ENCODE results near the gene CARS1.
A peak's percentile ranks its signal among the peaks of the same experiment; 100 is the strongest.

CARS1 gene

DNA sequence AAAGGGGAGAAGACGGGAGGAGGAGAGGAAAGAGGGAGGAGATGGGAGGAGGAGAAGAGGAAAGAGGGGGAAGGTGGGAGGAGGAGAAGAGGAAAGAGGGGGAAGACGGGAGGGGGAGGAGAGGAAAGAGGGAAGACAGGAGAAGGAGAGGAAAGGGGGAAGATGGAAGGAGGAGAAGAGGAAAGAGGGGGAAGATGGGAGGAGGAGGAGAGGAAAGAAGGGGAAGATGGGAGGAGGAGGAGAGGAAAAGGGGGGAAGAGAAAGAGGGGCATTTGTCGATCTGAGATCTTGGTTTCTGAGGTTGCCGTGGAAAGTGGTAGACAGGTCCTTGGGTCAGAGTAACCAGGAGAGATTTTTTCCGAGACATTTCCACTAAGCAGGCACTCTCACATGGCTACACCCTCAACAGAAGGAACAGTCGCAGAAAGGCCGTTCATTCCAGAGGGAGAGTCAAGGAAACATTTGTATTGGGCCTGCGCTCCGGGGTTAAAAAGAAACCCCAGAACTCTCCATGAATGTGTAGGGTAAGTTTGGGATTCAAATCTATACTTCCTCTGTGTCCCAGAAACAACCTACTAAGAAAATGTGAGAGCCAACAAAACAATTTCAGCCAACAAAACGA lies 39.8 kb upstream of the CARS1 start:
- Histone ChIP-seq H3K9ac (ENCODE audit: low read length in 5 of 5) (no peak overlapping the region), H3K27me3 (ENCODE audit: control insufficient read depth in 5 of 5, insufficient read depth in 4 of 5, low read length in 5 of 5) (no peaks in the 10 kb centered on the region), H3K27ac (ENCODE audit: low read depth, low read length) (peak overlapping the region; percentile 88), H3K4me1 (ENCODE audit: control insufficient read depth in 5 of 5, insufficient read depth in 5 of 5, low read length in 5 of 5) (peaks cover 3 to 66% (median 40%) of the 10 kb centered on the region in 5 donors), H3K36me3 (ENCODE audit: control insufficient read depth in 5 of 5, insufficient read depth in 5 of 5, low read length in 5 of 5) (peaks cover 9 to 47% (median 32%) of the 10 kb centered on the region in 5 donors), H3K4me3 (ENCODE audit: low read depth in 1 of 5, low read length in 5 of 5) (no peak overlapping the region), H3K9me3 (ENCODE audit: control insufficient read depth in 5 of 5, low read length in 5 of 5) (no peaks in the 10 kb centered on the region)

DNA sequence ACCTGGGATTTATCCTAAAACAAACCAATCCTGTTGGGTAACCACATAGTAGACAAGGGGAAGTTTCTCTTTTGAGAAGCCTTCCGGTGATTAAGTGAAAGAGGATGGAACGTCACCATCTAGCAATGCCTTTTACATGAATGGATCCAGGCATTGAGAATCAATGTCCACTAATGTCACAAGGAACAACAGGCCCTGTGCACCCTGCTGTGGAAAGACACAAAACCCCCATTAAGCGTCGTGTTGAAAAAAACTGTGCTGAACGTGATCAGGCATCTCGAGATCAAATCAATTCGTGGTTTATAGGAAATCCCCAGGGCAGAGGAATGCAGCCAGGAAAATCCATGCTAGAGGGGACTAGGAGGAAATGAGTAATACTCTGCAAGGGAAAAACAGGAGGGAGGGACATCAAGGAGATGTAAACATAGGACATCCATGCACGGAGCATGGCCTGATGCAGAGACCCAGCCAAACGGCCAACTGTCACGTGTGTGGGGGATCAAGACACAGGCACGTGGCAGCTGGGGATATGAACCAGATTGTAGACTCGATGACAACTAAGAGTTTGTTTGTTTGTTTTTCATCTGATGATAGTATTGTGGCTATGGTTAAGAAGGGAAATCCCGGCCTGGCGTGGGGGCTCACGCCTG lies 38.6 kb upstream of the CARS1 start:
- Histone ChIP-seq H3K27ac (ENCODE audit: low read depth, low read length) (peak overlapping the region; percentile 88), H3K36me3 (ENCODE audit: control insufficient read depth in 5 of 5, insufficient read depth in 5 of 5, low read length in 5 of 5) (peaks cover 9 to 46% (median 30%) of the 10 kb centered on the region in 5 donors), H3K9ac (ENCODE audit: low read length in 5 of 5) (no peak overlapping the region), H3K4me3 (ENCODE audit: low read depth in 1 of 5, low read length in 5 of 5) (no peak overlapping the region), H3K9me3 (ENCODE audit: control insufficient read depth in 5 of 5, low read length in 5 of 5) (no peaks in the 10 kb centered on the region), H3K27me3 (ENCODE audit: control insufficient read depth in 5 of 5, insufficient read depth in 4 of 5, low read length in 5 of 5) (no peaks in the 10 kb centered on the region), H3K4me1 (ENCODE audit: control insufficient read depth in 5 of 5, insufficient read depth in 5 of 5, low read length in 5 of 5) (peaks cover 3 to 71% (median 46%) of the 10 kb centered on the region in 5 donors)

DNA sequence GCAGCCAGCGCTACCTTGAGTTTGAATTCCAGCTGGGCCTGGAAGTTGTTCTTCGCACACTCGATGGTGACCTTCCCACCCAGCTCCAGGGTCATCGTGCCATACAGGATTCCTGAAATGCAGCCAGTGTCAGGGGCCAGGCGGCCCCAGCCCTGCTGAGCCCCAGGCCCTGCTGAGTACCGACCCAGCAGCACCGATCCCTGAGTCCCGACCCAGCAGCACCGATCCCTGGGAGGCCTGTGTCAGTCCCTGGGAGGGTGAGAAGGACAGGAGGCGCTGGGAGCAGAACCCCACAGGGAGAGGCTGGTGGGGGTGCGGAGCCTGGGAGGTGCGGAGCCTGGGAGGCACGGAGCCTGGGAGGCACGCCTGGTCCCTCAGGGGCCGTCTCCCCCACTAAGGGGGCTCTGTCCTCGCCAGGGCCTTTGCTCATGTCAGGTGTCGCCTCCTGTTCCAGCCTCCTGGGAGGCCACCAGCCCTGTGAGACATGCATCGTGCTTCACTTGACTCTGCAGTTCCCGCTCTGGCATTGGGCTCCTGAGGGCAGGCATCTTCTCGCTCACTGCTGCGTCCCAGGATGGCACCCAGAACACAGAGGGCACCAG lies 37.1 kb upstream of the CARS1 start:
- Histone ChIP-seq H3K27ac (ENCODE audit: low read depth, low read length) (peak overlapping the region; percentile 88), H3K4me1 (ENCODE audit: control insufficient read depth in 5 of 5, insufficient read depth in 5 of 5, low read length in 5 of 5) (peaks cover 3 to 58% (median 43%) of the 10 kb centered on the region in 5 donors), H3K9ac (ENCODE audit: low read length in 5 of 5) (peak overlapping the region in 1 of 5 donors; percentile 23), H3K27me3 (ENCODE audit: control insufficient read depth in 5 of 5, insufficient read depth in 4 of 5, low read length in 5 of 5) (no peaks in the 10 kb centered on the region), H3K4me3 (ENCODE audit: low read depth in 1 of 5, low read length in 5 of 5) (no peak overlapping the region), H3K9me3 (ENCODE audit: control insufficient read depth in 5 of 5, low read length in 5 of 5) (no peaks in the 10 kb centered on the region), H3K36me3 (ENCODE audit: control insufficient read depth in 5 of 5, insufficient read depth in 5 of 5, low read length in 5 of 5) (peaks cover 7 to 48% (median 39%) of the 10 kb centered on the region in 5 donors)

DNA sequence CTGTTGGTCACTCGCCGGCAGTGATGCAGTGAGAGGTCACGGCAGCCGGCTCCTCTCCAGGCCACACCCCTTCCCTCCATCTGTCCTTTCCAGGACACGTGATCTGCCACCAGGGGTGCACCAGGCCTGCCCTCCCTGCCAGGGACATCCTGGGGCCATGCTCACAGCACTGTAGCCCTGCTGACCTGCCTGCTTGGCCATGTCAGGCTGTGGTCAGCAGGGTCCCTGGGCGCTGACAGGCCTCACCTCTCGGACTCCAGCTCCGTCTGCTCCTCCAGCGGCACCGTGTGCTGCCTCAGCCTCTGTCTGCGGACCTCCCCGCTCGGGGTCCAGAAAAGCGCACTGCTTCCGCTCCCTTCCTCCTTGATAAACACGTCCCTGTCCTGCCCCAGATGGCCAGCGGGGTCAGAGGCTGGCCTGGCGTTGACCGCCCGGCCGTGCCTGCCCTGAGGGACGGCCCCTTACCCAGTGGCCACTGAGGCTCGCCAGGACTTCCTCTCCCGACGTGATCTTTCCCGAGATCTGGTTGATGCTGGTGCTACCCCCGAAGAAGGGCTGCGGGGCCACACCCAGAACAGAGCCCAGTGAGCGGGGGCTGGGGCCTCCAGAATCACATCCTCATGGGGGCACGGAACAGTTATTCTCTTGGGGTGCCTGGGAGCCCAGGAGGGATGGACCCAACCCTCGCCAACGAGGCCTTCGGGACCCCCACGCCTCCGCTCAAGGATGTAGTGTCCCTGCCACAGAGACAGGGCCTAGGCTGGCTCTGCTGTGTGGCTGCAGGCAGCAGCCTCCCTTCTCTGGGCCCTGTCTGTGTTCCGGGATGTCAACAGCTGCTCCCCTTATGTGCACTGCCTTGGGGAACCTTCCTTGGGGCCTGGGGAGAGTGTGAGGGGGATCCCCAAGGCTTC lies 36.3 kb upstream of the CARS1 start:
- H3K4me3 ChIP-seq (ENCODE audit: low read depth in 1 of 5, low read length in 5 of 5) = no peak overlapping the region
- peak overlapping the region in 1 of 5 donors; percentile 37 for H3K9ac ChIP-seq (ENCODE audit: low read length in 5 of 5)
- H3K9me3 ChIP-seq (ENCODE audit: control insufficient read depth in 5 of 5, low read length in 5 of 5) = no peaks in the 10 kb centered on the region
- peaks cover 3 to 51% (median 43%) of the 10 kb centered on the region in 5 donors for H3K4me1 ChIP-seq (ENCODE audit: control insufficient read depth in 5 of 5, insufficient read depth in 5 of 5, low read length in 5 of 5)
- H3K27me3 ChIP-seq (ENCODE audit: control insufficient read depth in 5 of 5, insufficient read depth in 4 of 5, low read length in 5 of 5) = no peaks in the 10 kb centered on the region
- H3K27ac ChIP-seq (ENCODE audit: low read depth, low read length) = peak overlapping the region; percentile 88
- H3K36me3 ChIP-seq (ENCODE audit: control insufficient read depth in 5 of 5, insufficient read depth in 5 of 5, low read length in 5 of 5) = peaks cover 3 to 48% (median 40%) of the 10 kb centered on the region in 5 donors

DNA sequence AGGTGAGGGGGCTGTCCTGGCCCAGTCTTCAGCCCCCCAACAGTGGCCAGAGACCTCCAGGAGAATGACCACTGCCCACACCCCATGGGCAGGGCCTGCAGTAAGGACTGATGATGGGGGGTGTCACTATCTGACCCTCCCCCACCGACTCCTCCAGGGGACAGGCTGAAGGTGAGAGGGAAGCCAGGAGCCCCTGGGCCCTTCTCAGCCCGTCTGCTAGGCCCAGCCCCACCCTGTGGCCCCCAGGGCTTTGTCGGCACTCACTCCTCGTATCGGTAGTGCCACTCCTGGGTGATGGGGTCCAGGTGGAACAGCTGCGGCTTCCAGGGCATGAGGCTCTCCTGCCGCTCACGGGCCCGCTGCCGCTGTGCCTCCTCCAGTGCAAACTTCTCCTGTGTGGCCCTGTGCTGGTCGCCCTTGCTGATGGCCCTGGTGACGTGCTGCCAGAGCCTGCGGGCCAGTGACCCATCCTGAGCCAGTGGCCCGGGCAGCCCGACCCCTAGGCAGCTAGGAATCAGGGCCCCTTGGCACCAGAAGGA lies 35.4 kb upstream of the CARS1 start:
- H3K4me1 ChIP-seq (ENCODE audit: control insufficient read depth in 5 of 5, insufficient read depth in 5 of 5, low read length in 5 of 5) = peaks cover 3 to 51% (median 43%) of the 10 kb centered on the region in 5 donors

DNA sequence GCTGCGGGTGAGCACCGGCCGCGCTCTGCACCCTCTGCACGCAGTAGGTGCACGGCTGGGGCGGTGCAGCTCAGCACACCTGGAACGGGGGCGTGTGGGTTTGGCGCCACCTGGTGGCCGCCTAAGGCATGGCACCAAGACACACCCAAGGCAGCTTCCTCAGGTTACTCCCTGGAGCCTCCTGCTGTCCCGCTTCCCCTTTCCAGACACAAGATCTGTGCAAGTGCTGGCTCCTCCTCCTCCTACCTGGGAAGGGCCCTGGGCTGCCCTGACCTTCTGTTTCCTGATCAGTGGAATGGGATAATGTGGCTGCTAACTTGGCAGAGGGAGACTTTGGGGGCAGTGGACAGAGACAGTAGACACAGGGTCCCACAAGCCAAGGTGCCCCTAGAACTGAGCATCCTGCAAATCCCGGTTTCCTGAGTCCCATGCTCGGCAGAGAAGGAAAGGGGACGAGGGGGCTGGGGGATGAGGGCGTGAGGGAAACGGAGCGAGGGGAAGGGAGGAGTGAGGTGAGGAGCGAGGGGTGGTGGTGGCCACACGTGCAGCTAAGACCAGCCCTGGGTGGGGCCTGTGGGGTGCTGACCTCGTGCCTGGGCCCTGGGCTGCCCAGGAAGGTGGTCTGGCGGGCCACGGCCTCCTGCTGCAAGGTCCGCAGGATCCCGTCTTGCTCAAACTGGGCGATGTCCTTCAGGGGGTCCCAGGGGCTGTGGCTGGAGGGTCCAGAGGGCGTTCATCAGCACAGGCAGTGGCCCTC lies 34.8 kb upstream of the CARS1 start:
- Histone ChIP-seq H3K27me3 (ENCODE audit: control insufficient read depth in 5 of 5, insufficient read depth in 4 of 5, low read length in 5 of 5) (no peaks in the 10 kb centered on the region), H3K27ac (ENCODE audit: low read depth, low read length) (no peak overlapping the region), H3K4me3 (ENCODE audit: low read depth in 1 of 5, low read length in 5 of 5) (no peak overlapping the region), H3K4me1 (ENCODE audit: control insufficient read depth in 5 of 5, insufficient read depth in 5 of 5, low read length in 5 of 5) (peaks cover 3 to 51% (median 43%) of the 10 kb centered on the region in 5 donors), H3K36me3 (ENCODE audit: control insufficient read depth in 5 of 5, insufficient read depth in 5 of 5, low read length in 5 of 5) (peaks cover 0 to 56% (median 40%) of the 10 kb centered on the region in 5 donors), H3K9ac (ENCODE audit: low read length in 5 of 5) (no peak overlapping the region), H3K9me3 (ENCODE audit: control insufficient read depth in 5 of 5, low read length in 5 of 5) (no peaks in the 10 kb centered on the region)

More for the DNA sequence above, 35.4 kb upstream of the CARS1 start:
- Histone ChIP-seq H3K27ac (ENCODE audit: low read depth, low read length) (no peak overlapping the region), H3K36me3 (ENCODE audit: control insufficient read depth in 5 of 5, insufficient read depth in 5 of 5, low read length in 5 of 5) (peaks cover 3 to 56% (median 44%) of the 10 kb centered on the region in 5 donors), H3K9me3 (ENCODE audit: control insufficient read depth in 5 of 5, low read length in 5 of 5) (no peaks in the 10 kb centered on the region), H3K9ac (ENCODE audit: low read length in 5 of 5) (peak overlapping the region in 1 of 5 donors; percentile 37), H3K27me3 (ENCODE audit: control insufficient read depth in 5 of 5, insufficient read depth in 4 of 5, low read length in 5 of 5) (no peaks in the 10 kb centered on the region), H3K4me3 (ENCODE audit: low read depth in 1 of 5, low read length in 5 of 5) (no peak overlapping the region)

DNA sequence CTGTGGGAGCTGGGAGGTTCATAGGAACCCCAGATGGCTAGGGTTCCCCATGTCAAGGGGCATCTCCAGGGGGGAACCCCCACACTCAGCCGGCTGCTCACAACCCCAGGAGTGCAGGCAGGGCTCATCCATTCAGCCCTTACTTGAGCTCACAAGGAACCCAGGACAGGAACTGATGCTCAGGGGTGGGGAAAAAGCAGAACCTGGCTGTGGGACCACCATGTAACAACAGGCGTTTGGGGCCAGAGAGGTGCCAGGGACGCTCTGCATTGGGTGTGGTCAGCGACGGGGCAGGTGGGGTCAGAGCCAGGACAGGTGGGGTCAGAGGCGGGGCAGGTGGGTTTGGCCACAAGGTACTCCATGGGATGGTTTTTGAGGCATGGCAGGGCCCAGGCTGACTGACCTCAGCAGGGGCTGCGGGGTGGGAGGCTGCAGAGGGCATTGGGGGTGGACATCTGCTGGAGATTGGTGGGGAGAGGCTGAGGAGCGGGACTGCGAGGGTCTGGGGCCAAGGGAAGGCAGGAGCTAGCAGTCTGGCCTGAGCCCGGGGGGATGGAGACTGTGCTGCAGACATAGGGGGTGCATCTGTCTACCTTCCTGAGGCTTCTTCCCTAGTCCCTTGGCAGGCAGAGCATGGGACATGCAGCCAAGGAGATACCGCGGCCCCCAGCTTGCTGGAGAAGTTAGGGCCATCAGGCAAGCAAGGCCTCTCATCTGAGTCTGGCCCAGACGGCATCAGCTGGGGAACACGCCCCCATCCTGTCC lies 34.0 kb upstream of the CARS1 start:
- no peaks in the 10 kb centered on the region for H3K9me3 ChIP-seq (ENCODE audit: control insufficient read depth in 5 of 5, low read length in 5 of 5)
- H3K27ac ChIP-seq (ENCODE audit: low read depth, low read length) = no peak overlapping the region
- H3K9ac ChIP-seq (ENCODE audit: low read length in 5 of 5) = no peak overlapping the region
- H3K36me3 ChIP-seq (ENCODE audit: control insufficient read depth in 5 of 5, insufficient read depth in 5 of 5, low read length in 5 of 5) = peaks cover 0 to 56% (median 40%) of the 10 kb centered on the region in 5 donors
- H3K4me3 ChIP-seq (ENCODE audit: low read depth in 1 of 5, low read length in 5 of 5) = no peak overlapping the region
- H3K4me1 ChIP-seq (ENCODE audit: control insufficient read depth in 5 of 5, insufficient read depth in 5 of 5, low read length in 5 of 5) = peaks cover 3 to 51% (median 42%) of the 10 kb centered on the region in 5 donors
- H3K27me3 ChIP-seq (ENCODE audit: control insufficient read depth in 5 of 5, insufficient read depth in 4 of 5, low read length in 5 of 5) = no peaks in the 10 kb centered on the region

DNA sequence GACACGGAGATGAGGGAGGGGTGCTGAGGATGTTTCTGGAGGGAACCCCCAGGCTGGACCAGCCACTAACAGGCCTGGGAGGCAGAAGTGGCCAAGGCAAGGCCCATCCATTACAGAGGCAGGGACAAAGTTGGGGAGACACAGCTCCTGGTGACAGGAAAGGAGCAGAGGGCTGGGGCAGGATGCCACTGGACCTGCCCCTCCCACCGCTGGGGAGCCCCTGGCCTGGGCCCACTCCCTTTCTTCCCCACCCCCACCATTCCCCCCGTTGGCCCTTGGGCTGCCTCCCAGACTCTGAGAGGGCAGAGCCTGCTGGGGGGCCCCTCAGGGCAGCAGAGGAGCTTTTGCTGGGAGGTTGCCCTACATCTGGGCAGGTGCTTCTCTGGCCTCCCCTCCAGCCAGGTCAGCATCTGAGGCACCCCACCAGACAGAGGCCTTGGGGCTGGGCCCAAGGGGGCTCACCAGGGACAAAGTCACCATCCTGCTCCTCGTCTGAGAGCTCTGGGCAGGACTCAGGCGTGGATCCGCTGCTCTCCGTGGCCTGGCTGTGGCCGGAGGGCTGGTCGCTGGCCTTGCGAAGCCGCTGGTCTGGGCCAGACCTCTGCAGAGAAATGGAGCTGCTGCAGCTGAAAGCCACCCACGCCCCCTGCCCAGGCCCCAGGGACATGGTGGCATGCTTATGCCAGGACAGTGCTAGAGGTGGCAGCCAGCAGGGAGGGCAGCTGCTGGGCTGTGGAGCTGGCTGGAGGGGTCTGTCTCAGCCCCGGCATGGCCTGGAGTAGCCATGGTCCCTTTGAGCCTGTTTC lies 33.1 kb upstream of the CARS1 start:
- Histone ChIP-seq H3K36me3 (ENCODE audit: control insufficient read depth in 5 of 5, insufficient read depth in 5 of 5, low read length in 5 of 5) (peaks cover 0 to 56% (median 40%) of the 10 kb centered on the region in 5 donors), H3K27ac (ENCODE audit: low read depth, low read length) (no peak overlapping the region), H3K4me3 (ENCODE audit: low read depth in 1 of 5, low read length in 5 of 5) (no peak overlapping the region), H3K27me3 (ENCODE audit: control insufficient read depth in 5 of 5, insufficient read depth in 4 of 5, low read length in 5 of 5) (no peaks in the 10 kb centered on the region), H3K4me1 (ENCODE audit: control insufficient read depth in 5 of 5, insufficient read depth in 5 of 5, low read length in 5 of 5) (peaks cover 3 to 42% (median 33%) of the 10 kb centered on the region in 5 donors), H3K9me3 (ENCODE audit: control insufficient read depth in 5 of 5, low read length in 5 of 5) (no peaks in the 10 kb centered on the region), H3K9ac (ENCODE audit: low read length in 5 of 5) (no peak overlapping the region)

All from subcutaneous abdominal adipose tissue (tissue), 5 donors.